Neural progenitor cell (in vitro differentiated cells): ENCODE measurements around the gene HS3ST4. TPM values are rescaled to one million over a fixed set of nuclear protein-coding genes. Genes with fewer than 3 reads are reported as not detected.
A peak's percentile ranks its signal among the peaks of the same experiment; 100 is the strongest.

Source experiments
- DNase-seq: peaks from one replicate; pipeline ENCODE4 v3.0.0-alpha.2; 2016; ENCODE audit warnings: low spot score
- H2AFZ ChIP-seq: fragments of 200-600 bp; sonication (generic); replicated peaks from 2 replicates; pipeline ENCODE4 v1.6.1; 2016; ENCODE audit warnings: antibody characterized with exemption
- H3F3A ChIP-seq: fragments of 200-600 bp; sonication (generic); 2 replicates; pipeline ENCODE4 v1.6.1; 2016; ENCODE audit warnings: antibody characterized with exemption, low read depth
- H3K27ac ChIP-seq: fragments of 200-600 bp; sonication (generic); 2 replicates; pipeline ENCODE4 v1.5.1; 2016; ENCODE audit warnings: mild to moderate bottlenecking
- H3K27me3 ChIP-seq: fragments of 200-600 bp; sonication (generic); 2 replicates; pipeline ENCODE4 v1.6.1; 2016; ENCODE audit warnings: mild to moderate bottlenecking, moderate library complexity
- H3K36me3 ChIP-seq: fragments of 200-600 bp; sonication (generic); 2 replicates; pipeline ENCODE4 v1.5.1; 2016
- H3K4me1 ChIP-seq: fragments of 200-600 bp; sonication (generic); 2 replicates; pipeline ENCODE4 v1.6.1; 2016; ENCODE audit warnings: mixed run types
- H3K4me2 ChIP-seq: fragments of 200-600 bp; sonication (generic); 2 replicates; pipeline ENCODE4 v1.6.1; 2016
- H3K4me3 ChIP-seq: fragments of 200-600 bp; sonication (generic); 2 replicates; pipeline ENCODE4 v1.5.1; 2016
- H3K79me2 ChIP-seq: fragments of 200-600 bp; sonication (generic); 2 replicates; pipeline ENCODE4 v1.6.1; 2016; ENCODE audit warnings: low read depth
- H3K9ac ChIP-seq: fragments of 200-600 bp; sonication (generic); 2 replicates; pipeline ENCODE4 v1.6.1; 2016
- H3K9me3 ChIP-seq: fragments of 200-600 bp; sonication (generic); 2 replicates; pipeline ENCODE4 v1.5.1; 2016; ENCODE audit warnings: low read depth
- H4K20me1 ChIP-seq: fragments of 200-600 bp; sonication (generic); 2 replicates; pipeline ENCODE4 v1.6.1; 2016; ENCODE audit warnings: low read depth
- H3K27ac Mint-ChIP-seq: 3 replicates; pipeline ENCODE4 v1.8.0; 2021; ENCODE audit warnings: mixed read lengths
- H3K27me3 Mint-ChIP-seq: 2 replicates; pipeline ENCODE4 v1.8.0; 2022; ENCODE audit warnings: low read depth, mild to moderate bottlenecking, inconsistent platforms, moderate library complexity, mixed read lengths; ENCODE audit not compliant: insufficient read depth
- H3K36me3 Mint-ChIP-seq: 3 replicates; pipeline ENCODE4 v1.8.0; 2021; ENCODE audit warnings: mixed read lengths
- H3K4me1 Mint-ChIP-seq: 3 replicates; pipeline ENCODE4 v1.8.0; 2021; ENCODE audit warnings: mixed read lengths
- H3K4me3 Mint-ChIP-seq: 3 replicates; pipeline ENCODE4 v1.8.0; 2021; ENCODE audit warnings: mild to moderate bottlenecking, moderate library complexity, mixed read lengths
- H3K9me3 Mint-ChIP-seq: 3 replicates; pipeline ENCODE4 v1.8.0; 2020; ENCODE audit warnings: mixed read lengths
- EZH2 ChIP-seq: fragments of 200-600 bp; sonication (generic); IDR thresholded peaks from 2 replicates; pipeline ENCODE4 v1.6.1; 2017; ENCODE audit warnings: antibody characterized with exemption, mild to moderate bottlenecking, moderate library complexity
- EZH2phosphoT487 ChIP-seq: fragments of 200-600 bp; sonication (generic); IDR thresholded peaks from 2 replicates; pipeline ENCODE4 v1.6.1; 2017; ENCODE audit warnings: antibody characterized with exemption
- total RNA-seq: library from RNA; depleted of rRNA; stranded (reverse); fragments of >200 nt; gene quantifications from 2 replicates; pipeline ENCODE4 v1.2.3, GENCODE V29; 2015; ENCODE audit warnings: low replicate concordance
- TF ChIP-seq, protein P1 (sequence below): fragments of 200-600 bp; sonication (generic); IDR thresholded peaks from 2 replicates; pipeline ENCODE4 v1.5.1; 2017; ENCODE audit warnings: antibody characterized with exemption, mild to moderate bottlenecking

The HS3ST4 gene
- total RNA-seq, 1 donor from 2014 or later, result 2.5 TPM

DNA sequence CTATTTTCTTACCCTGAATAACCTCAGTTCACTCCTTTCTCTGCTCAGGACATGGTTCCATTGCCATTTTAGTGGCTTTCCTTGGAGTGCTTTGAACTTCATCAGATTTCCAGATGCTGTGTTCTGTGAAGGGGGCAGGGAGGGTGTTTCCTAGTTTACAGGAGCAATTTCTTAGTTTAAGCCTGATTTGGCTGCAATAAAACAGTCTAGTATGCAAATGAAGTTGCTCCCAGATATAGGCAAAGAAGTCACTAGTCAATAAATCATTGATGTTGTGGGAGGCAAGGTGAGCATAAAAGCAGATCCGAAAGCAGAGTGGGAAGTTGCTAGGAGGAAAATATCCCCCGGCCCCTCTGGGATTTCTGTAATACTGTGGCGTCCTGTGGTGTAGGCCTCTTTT lies 202.3 kb downstream of the HS3ST4 start:
- Histone ChIP-seq H3K36me3 (no peaks in the 10 kb centered on the region), H3K27ac (no peak overlapping the region), H2AFZ (no peak overlapping the region), H3F3A (no peaks in the 10 kb centered on the region), H3K27me3 (no peaks in the 10 kb centered on the region), H3K4me2 (no peak overlapping the region), H3K9me3 (no peaks in the 10 kb centered on the region), H3K4me1 (peaks cover 6% of the 10 kb centered on the region), H3K79me2 (no peaks in the 10 kb centered on the region), H4K20me1 (no peaks in the 10 kb centered on the region), H3K4me3 (no peak overlapping the region), H3K9ac (no peak overlapping the region)
- no peaks in the 10 kb centered on the region for H3K36me3 Mint-ChIP-seq
- peaks cover 4% of the 10 kb centered on the region for H3K27me3 Mint-ChIP-seq
- peaks cover 45% of the 10 kb centered on the region for H3K4me1 Mint-ChIP-seq
- TF ChIP-seq EZH2, result no peak
- TF ChIP-seq, protein P1, sequence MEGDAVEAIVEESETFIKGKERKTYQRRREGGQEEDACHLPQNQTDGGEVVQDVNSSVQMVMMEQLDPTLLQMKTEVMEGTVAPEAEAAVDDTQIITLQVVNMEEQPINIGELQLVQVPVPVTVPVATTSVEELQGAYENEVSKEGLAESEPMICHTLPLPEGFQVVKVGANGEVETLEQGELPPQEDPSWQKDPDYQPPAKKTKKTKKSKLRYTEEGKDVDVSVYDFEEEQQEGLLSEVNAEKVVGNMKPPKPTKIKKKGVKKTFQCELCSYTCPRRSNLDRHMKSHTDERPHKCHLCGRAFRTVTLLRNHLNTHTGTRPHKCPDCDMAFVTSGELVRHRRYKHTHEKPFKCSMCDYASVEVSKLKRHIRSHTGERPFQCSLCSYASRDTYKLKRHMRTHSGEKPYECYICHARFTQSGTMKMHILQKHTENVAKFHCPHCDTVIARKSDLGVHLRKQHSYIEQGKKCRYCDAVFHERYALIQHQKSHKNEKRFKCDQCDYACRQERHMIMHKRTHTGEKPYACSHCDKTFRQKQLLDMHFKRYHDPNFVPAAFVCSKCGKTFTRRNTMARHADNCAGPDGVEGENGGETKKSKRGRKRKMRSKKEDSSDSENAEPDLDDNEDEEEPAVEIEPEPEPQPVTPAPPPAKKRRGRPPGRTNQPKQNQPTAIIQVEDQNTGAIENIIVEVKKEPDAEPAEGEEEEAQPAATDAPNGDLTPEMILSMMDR, result no peak
- TF ChIP-seq EZH2phosphoT487, result no peak
- DNase-seq, result no peak
- H3K4me3 Mint-ChIP-seq, result no peak overlapping the region
- peaks cover 7% of the 10 kb centered on the region for H3K9me3 Mint-ChIP-seq
- no peak overlapping the region for H3K27ac Mint-ChIP-seq

DNA sequence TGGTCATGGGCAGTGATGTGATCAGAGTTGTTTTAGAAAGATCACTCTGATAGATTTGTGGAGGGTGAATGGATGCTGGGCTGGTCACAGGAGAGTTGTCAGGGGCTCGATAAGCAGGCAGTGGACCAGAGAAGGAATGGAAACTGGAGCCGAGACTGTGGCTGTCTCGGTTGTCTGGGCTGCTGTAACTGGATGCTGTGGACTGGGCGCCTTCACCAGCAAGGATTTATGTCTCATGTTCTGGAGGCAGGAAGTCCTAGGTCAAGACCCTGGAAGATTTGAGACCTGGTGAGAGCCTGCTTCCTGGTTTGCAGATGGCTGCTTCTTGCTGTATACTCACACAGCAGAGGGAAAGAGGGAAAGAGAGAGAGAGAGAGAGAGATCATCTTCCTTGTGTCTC lies 203.6 kb downstream of the HS3ST4 start:
- Histone ChIP-seq H2AFZ (no peak overlapping the region), H3K79me2 (no peaks in the 10 kb centered on the region), H3K27ac (no peak overlapping the region), H3K4me1 (peaks cover 6% of the 10 kb centered on the region), H3K4me2 (no peak overlapping the region), H3F3A (no peaks in the 10 kb centered on the region), H3K9me3 (no peaks in the 10 kb centered on the region), H3K4me3 (no peak overlapping the region), H3K36me3 (no peaks in the 10 kb centered on the region), H3K27me3 (no peaks in the 10 kb centered on the region), H3K9ac (no peak overlapping the region), H4K20me1 (no peaks in the 10 kb centered on the region)
- Mint-ChIP-seq H3K27me3 (peaks cover 5% of the 10 kb centered on the region), H3K9me3 (peaks cover 3% of the 10 kb centered on the region), H3K4me1 (peaks cover 39% of the 10 kb centered on the region), H3K4me3 (no peak overlapping the region), H3K27ac (peak overlapping the region; percentile 4), H3K36me3 (no peaks in the 10 kb centered on the region)
- TF ChIP-seq, protein P1, result no peak
- TF ChIP-seq EZH2 (no peak), EZH2phosphoT487 (no peak)
- no peak for DNase-seq

DNA sequence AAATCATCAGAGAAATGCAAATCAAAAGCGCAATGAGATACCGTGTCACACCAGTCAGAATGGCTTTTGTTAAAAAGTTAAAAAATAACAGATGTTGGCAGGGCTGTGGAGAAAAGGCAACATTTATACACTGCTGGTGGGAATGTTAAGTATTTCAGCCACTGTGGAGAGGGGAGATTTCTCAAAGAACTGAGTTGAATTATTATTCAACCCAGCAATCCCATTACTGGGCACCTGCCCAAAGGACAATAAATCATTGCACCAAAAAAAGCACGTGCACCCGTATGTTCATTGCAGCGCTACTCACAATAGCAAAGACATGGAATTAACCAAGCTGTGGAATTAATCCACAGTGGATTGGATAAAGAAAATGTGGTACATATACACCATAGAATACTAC lies 204.7 kb downstream of the HS3ST4 start:
- Histone ChIP-seq H4K20me1 (no peaks in the 10 kb centered on the region), H3K27ac (no peak overlapping the region), H2AFZ (no peak overlapping the region), H3K4me2 (no peak overlapping the region), H3F3A (no peaks in the 10 kb centered on the region), H3K9me3 (no peaks in the 10 kb centered on the region), H3K79me2 (no peaks in the 10 kb centered on the region), H3K4me1 (peaks cover 6% of the 10 kb centered on the region), H3K36me3 (no peaks in the 10 kb centered on the region), H3K9ac (no peak overlapping the region), H3K4me3 (no peak overlapping the region), H3K27me3 (no peaks in the 10 kb centered on the region)
- Mint-ChIP-seq H3K36me3 (no peaks in the 10 kb centered on the region), H3K27ac (no peak overlapping the region), H3K4me1 (peaks cover 39% of the 10 kb centered on the region), H3K9me3 (no peaks in the 10 kb centered on the region), H3K4me3 (no peak overlapping the region), H3K27me3 (peaks cover 5% of the 10 kb centered on the region)
- no peak for DNase-seq
- no peak for TF ChIP-seq EZH2
- no peak for TF ChIP-seq EZH2phosphoT487
- TF ChIP-seq, protein P1, result no peak
